Ascending aorta (tissue), 2 donors: ENCODE measurements around the gene KEAP1. TPM values are rescaled to one million over a fixed set of nuclear protein-coding genes. Genes with fewer than 3 reads are reported as not detected.

ENCODE experiments used
- DNase-seq, 2 donors: peaks; one replicate each; pipeline ENCODE4 v3.0.0-alpha.2; 2019; ENCODE audit warnings: low spot score in 2 of 2
- H3K27ac ChIP-seq, 2 donors: fragments of 200-600 bp; sonication (generic); one replicate each; pipeline ENCODE4 v1.5.1; 2016 to 2017; ENCODE audit warnings: mild to moderate bottlenecking in 1 of 2
- H3K27me3 ChIP-seq: fragments of 200-600 bp; sonication (generic); one replicate; pipeline ENCODE4 v1.5.1; 2017
- H3K36me3 ChIP-seq, 2 donors: fragments of 200-600 bp; sonication (generic); one replicate each; pipeline ENCODE4 v1.5.1; 2016
- H3K4me1 ChIP-seq, 2 donors: fragments of 200-600 bp; sonication (generic); one replicate each; pipeline ENCODE4 v1.5.1; 2016 to 2017; ENCODE audit warnings: mild to moderate bottlenecking in 1 of 2
- H3K4me3 ChIP-seq, 2 donors: fragments of 200-600 bp; sonication (generic); one replicate each; pipeline ENCODE4 v1.5.1; 2016 to 2017; ENCODE audit warnings: mild to moderate bottlenecking in 1 of 2
- H3K9me3 ChIP-seq, 2 donors: fragments of 200-600 bp; sonication (generic); one replicate each; pipeline ENCODE4 v1.5.1; 2016
- CTCF ChIP-seq, 3 experiments: fragments of 200-600 bp in 2 of 3; fragments of 450-650 bp in 1 of 3; sonication (generic) in 2 of 3; IDR thresholded peaks; one replicate each; pipeline ENCODE4 v1.5.1; 2016 to 2019; ENCODE audit warnings: antibody characterized with exemption in 3 of 3, mild to moderate bottlenecking in 1 of 3, moderate library complexity in 1 of 3
- intact Hi-C: fragments of 100-400 bp; cut with DNase I; formaldehyde crosslinking; loops from one replicate; pipeline ENCODE4 v1.15.1; 2023
- total RNA-seq: library from RNA; depleted of rRNA; stranded (reverse); fragments of >200 nt; gene quantifications from one replicate; pipeline ENCODE4 v1.1.0, GENCODE V29; 2016

The KEAP1 gene
- total RNA-seq, 1 donor from 2014 or later = 57.8 TPM

- Histone ChIP-seq H3K4me3 (no peak overlapping the region), H3K9me3 (no peaks in the 10 kb centered on the region), H3K27me3 (no peaks in the 10 kb centered on the region), H3K36me3 (peaks cover 6 to 15% of the 10 kb centered on the region in 2 donors), H3K4me1 (no peaks in the 10 kb centered on the region), H3K27ac (no peak overlapping the region)
- no peak for TF ChIP-seq CTCF (IDR thresholded peaks at IDR 0.05)
- no peak for DNase-seq
- intact Hi-C loops = no loop called here
Measured at GRCh38 chr19:10454267-10454666, 48.9 kb downstream of the KEAP1 start.

- H3K4me1 ChIP-seq = no peaks in the 10 kb centered on the region
- H3K36me3 ChIP-seq = peaks cover 10 to 14% of the 10 kb centered on the region in 2 donors
- H3K27ac ChIP-seq = no peak overlapping the region
- intact Hi-C loops = no loop called here
- no peaks in the 10 kb centered on the region for H3K27me3 ChIP-seq
- no peak for DNase-seq
- TF ChIP-seq CTCF (IDR thresholded peaks at IDR 0.05) = no peak
- no peaks in the 10 kb centered on the region for H3K9me3 ChIP-seq
- H3K4me3 ChIP-seq = no peak overlapping the region
Measured at GRCh38 chr19:10453852-10454251, 49.3 kb downstream of the KEAP1 start.

- no peaks in the 10 kb centered on the region for H3K27me3 ChIP-seq
- no peak overlapping the region for H3K4me3 ChIP-seq
- H3K27ac ChIP-seq = no peak overlapping the region
- intact Hi-C loops = no loop called here
- no peak for DNase-seq
- peaks cover 14 to 16% of the 10 kb centered on the region in 2 donors for H3K36me3 ChIP-seq
- no peaks in the 10 kb centered on the region for H3K9me3 ChIP-seq
- no peak for TF ChIP-seq CTCF (IDR thresholded peaks at IDR 0.05)
- H3K4me1 ChIP-seq = no peaks in the 10 kb centered on the region
Measured at GRCh38 chr19:10452726-10453618, 50.2 kb downstream of the KEAP1 start.

GRCh38 chr19:10450853-10451609, 52.1 kb downstream of the KEAP1 start:
- H3K4me1 ChIP-seq = no peaks in the 10 kb centered on the region
- no peak for DNase-seq
- H3K36me3 ChIP-seq = peaks cover 17 to 22% of the 10 kb centered on the region in 2 donors
- TF ChIP-seq CTCF (IDR thresholded peaks at IDR 0.05) = no peak
- no peak overlapping the region for H3K4me3 ChIP-seq
- H3K27me3 ChIP-seq = no peaks in the 10 kb centered on the region
- intact Hi-C loops = no loop called here
- H3K27ac ChIP-seq = no peak overlapping the region
- no peaks in the 10 kb centered on the region for H3K9me3 ChIP-seq

- Histone ChIP-seq H3K36me3 (peaks cover 17 to 22% of the 10 kb centered on the region in 2 donors), H3K4me3 (no peak overlapping the region), H3K4me1 (no peaks in the 10 kb centered on the region), H3K27ac (no peak overlapping the region), H3K27me3 (no peaks in the 10 kb centered on the region), H3K9me3 (no peaks in the 10 kb centered on the region)
- intact Hi-C loops = no loop called here
- TF ChIP-seq CTCF (IDR thresholded peaks at IDR 0.05) = no peak
- no peak for DNase-seq
Measured at GRCh38 chr19:10450191-10450852, 52.8 kb downstream of the KEAP1 start.
